CD14-positive monocyte (primary cell): ENCODE results near the gene BHLHE41. TPM values are rescaled to one million over a fixed set of nuclear protein-coding genes. Genes with fewer than 3 reads are reported as not detected.
A peak's percentile ranks its signal among the peaks of the same experiment; 100 is the strongest.

ENCODE experiments used
- DNase-seq, 3 donors: peaks; one replicate each; pipeline ENCODE4 v3.0.0-alpha.2; 2011 to 2022
- H2AFZ ChIP-seq: 2 replicates; pipeline ENCODE4 v1.6.0; 2012; ENCODE audit warnings: mild to moderate bottlenecking, low read depth, low read length, inconsistent platforms; ENCODE audit not compliant: insufficient read depth, poor library complexity, severe bottlenecking
- H3K27ac ChIP-seq, 2 donors: 1 replicate in 1 of 2; 2 replicates in 1 of 2; pipeline ENCODE4 v1.5.1; 2012 to 2013; ENCODE audit warnings: low read length in 2 of 2, control low read depth in 1 of 2, inconsistent platforms in 1 of 2, low read depth in 1 of 2, mild to moderate bottlenecking in 1 of 2
- H3K27me3 ChIP-seq, 2 donors: one replicate each; pipeline versions ENCODE4 v1.6.0 to v1.6.1; 2011 to 2013; ENCODE audit warnings: low read length in 2 of 2; ENCODE audit not compliant: control insufficient read depth in 2 of 2, insufficient read depth in 2 of 2
- H3K36me3 ChIP-seq, 2 donors: replicated peaks in 1 of 2; 1 replicate in 1 of 2; 2 replicates in 1 of 2; pipeline versions ENCODE4 v1.5.1 to v1.6.1; 2012 to 2013; ENCODE audit warnings: low read length in 2 of 2, control low read depth in 1 of 2, inconsistent platforms in 1 of 2, mild to moderate bottlenecking in 1 of 2; ENCODE audit not compliant: insufficient read depth in 2 of 2, control insufficient read depth in 1 of 2
- H3K4me1 ChIP-seq, 2 donors: 1 replicate in 1 of 2; 2 replicates in 1 of 2; pipeline versions ENCODE4 v1.5.1 to v1.6.1; 2012 to 2013; ENCODE audit warnings: low read length in 2 of 2, control low read depth in 1 of 2, inconsistent platforms in 1 of 2, mild to moderate bottlenecking in 1 of 2, moderate library complexity in 1 of 2; ENCODE audit not compliant: insufficient read depth in 2 of 2, control insufficient read depth in 1 of 2
- H3K4me2 ChIP-seq: replicated peaks from 2 replicates; pipeline ENCODE3; 2012; ENCODE audit warnings: low read length, moderate library complexity, mild to moderate bottlenecking; ENCODE audit not compliant: poor library complexity, severe bottlenecking; ENCODE audit errors: extremely low read depth
- H3K4me3 ChIP-seq, 3 experiments: fragments of 200-600 bp in 1 of 3; sonication (generic) in 1 of 3; replicated peaks in 1 of 3; 1 replicate in 2 of 3; 2 replicates in 1 of 3; pipeline ENCODE4 v1.5.1; 2011 to 2013; ENCODE audit warnings: low read length in 3 of 3, mild to moderate bottlenecking in 3 of 3, control low read depth in 2 of 3, low read depth in 2 of 3, inconsistent platforms in 1 of 3, moderate library complexity in 1 of 3
- H3K79me2 ChIP-seq: 2 replicates; pipeline ENCODE4 v1.6.0; 2012; ENCODE audit warnings: mild to moderate bottlenecking, control low read depth, inconsistent platforms, low read length, moderate library complexity; ENCODE audit not compliant: insufficient read depth
- H3K9ac ChIP-seq: 2 replicates; pipeline ENCODE4 v1.6.0; 2017; ENCODE audit warnings: low read length, mild to moderate bottlenecking; ENCODE audit not compliant: insufficient read depth, poor library complexity, severe bottlenecking
- H3K9me3 ChIP-seq, 2 donors: replicated peaks in 1 of 2; 1 replicate in 1 of 2; 2 replicates in 1 of 2; pipeline versions ENCODE4 v1.5.1 to v1.6.1; 2012 to 2013; ENCODE audit warnings: low read length in 2 of 2, control low read depth in 1 of 2; ENCODE audit not compliant: control insufficient read depth in 1 of 2, insufficient read depth in 1 of 2
- H4K20me1 ChIP-seq: 2 replicates; pipeline ENCODE4 v1.6.0; 2012; ENCODE audit warnings: mild to moderate bottlenecking, low read length, control low read depth, moderate library complexity; ENCODE audit not compliant: insufficient read depth
- H3K27ac Mint-ChIP-seq, 7 donors: one replicate each; pipeline ENCODE4 v1.8.0; 2020; ENCODE audit warnings: mild to moderate bottlenecking in 7 of 7, mixed read lengths in 7 of 7, moderate library complexity in 6 of 7, inconsistent platforms in 2 of 7
- H3K27me3 Mint-ChIP-seq, 3 donors: one replicate each; pipeline ENCODE4 v1.8.0; 2021 to 2022; ENCODE audit warnings: low read depth in 3 of 3, mild to moderate bottlenecking in 3 of 3, mixed read lengths in 3 of 3, moderate library complexity in 3 of 3, inconsistent platforms in 1 of 3
- H3K36me3 Mint-ChIP-seq, 2 donors: one replicate each; pipeline ENCODE4 v1.8.0; 2020; ENCODE audit warnings: mixed read lengths in 2 of 2, inconsistent platforms in 1 of 2, mild to moderate bottlenecking in 1 of 2
- H3K4me1 Mint-ChIP-seq: one replicate; pipeline ENCODE4 v1.8.0; 2020; ENCODE audit warnings: mild to moderate bottlenecking, mixed read lengths
- H3K4me3 Mint-ChIP-seq, 2 donors: one replicate each; pipeline ENCODE4 v1.8.0; 2020; ENCODE audit warnings: mild to moderate bottlenecking in 2 of 2, mixed read lengths in 2 of 2, moderate library complexity in 1 of 2
- H3K9me3 Mint-ChIP-seq, 7 donors: one replicate each; pipeline ENCODE4 v1.8.0; 2020 to 2022; ENCODE audit warnings: mixed read lengths in 7 of 7, mild to moderate bottlenecking in 6 of 7, moderate library complexity in 6 of 7, inconsistent platforms in 2 of 7
- WGBS: methylation state at CpG from one replicate; pipeline ENCODE4 v1.1.5; 2013; ENCODE audit warnings: missing lambda C conversion rate; ENCODE audit not compliant: insufficient coverage; 5-methylcytosine and 5-hydroxymethylcytosine counted together
- intact Hi-C, 2 donors: fragments of 100-400 bp; cut with micrococcal nuclease; formaldehyde crosslinking; loops; one replicate each; pipeline versions ENCODE4 v1.15.0 to v1.15.1; 2023
- polyA plus RNA-seq, 3 donors: library from polyadenylated mRNA; depleted of rRNA in 1 of 3; unstranded in 2 of 3; stranded (reverse) in 1 of 3; fragments of 300-500 nt in 2 of 3; fragments of >200 nt in 1 of 3; fragmentation: Illumina TruSeq in 2 of 3; gene quantifications; 1 replicate in 2 of 3; 2 replicates in 1 of 3; pipeline ENCODE4 v1.2.3, GENCODE V29; 2012 to 2021
- TF ChIP-seq, protein P1 (sequence below): fragments of 200-600 bp; IDR thresholded peaks from one replicate; pipeline ENCODE4 v1.8.0; 2022; ENCODE audit warnings: antibody characterized with exemption, mild to moderate bottlenecking

BHLHE41 gene
- polyA plus RNA-seq, 3 donors, result 0.03 TPM; not detected in 2

DNA sequence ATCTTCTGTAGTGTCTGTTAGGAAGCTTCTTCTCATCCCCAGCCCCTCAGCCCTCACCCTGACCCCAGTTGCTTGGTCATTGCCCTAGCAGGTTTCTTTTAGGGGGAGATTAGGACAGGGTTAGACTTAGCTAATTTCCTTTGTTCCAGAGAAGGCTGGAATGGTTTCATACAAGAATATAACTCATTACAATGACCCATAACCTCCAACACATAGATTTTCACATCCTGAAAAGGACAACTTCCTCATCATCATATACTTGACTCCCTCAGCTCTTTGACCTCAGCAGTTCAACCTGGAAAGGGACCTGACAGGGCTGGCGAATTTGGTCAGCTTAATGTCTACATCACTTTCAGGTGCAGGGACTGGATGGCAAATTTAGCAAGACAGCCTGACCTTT lies 8.0 kb upstream of the BHLHE41 start:
- 63% methylated on average over 1 of the region's 1 CpG for WGBS
- Histone ChIP-seq H3K9me3 (no peaks in the 10 kb centered on the region), H3K27ac (no peak overlapping the region), H3K79me2 (no peaks in the 10 kb centered on the region), H3K27me3 (peaks cover 15 to 17% of the 10 kb centered on the region in 2 donors), H3K9ac (no peak overlapping the region), H2AFZ (no peak overlapping the region), H3K4me2 (no peak overlapping the region), H3K4me3 (no peak overlapping the region), H4K20me1 (no peaks in the 10 kb centered on the region), H3K36me3 (no peaks in the 10 kb centered on the region), H3K4me1 (peaks cover 9 to 13% of the 10 kb centered on the region in 2 donors)
- H3K4me3 Mint-ChIP-seq, result peak overlapping the region in 1 of 2 donors; percentile 2
- H3K9me3 Mint-ChIP-seq, result peaks cover 0 to under 1% (median 0%) of the 10 kb centered on the region in 7 donors
- H3K4me1 Mint-ChIP-seq, result peaks cover 15% of the 10 kb centered on the region
- H3K27ac Mint-ChIP-seq, result no peak overlapping the region
- no peaks in the 10 kb centered on the region for H3K36me3 Mint-ChIP-seq
- H3K27me3 Mint-ChIP-seq, result peaks cover 16 to 18% (median 17%) of the 10 kb centered on the region in 3 donors
- DNase-seq, result no peak
- intact Hi-C loops, result no loop called here
- TF ChIP-seq, protein P1, sequence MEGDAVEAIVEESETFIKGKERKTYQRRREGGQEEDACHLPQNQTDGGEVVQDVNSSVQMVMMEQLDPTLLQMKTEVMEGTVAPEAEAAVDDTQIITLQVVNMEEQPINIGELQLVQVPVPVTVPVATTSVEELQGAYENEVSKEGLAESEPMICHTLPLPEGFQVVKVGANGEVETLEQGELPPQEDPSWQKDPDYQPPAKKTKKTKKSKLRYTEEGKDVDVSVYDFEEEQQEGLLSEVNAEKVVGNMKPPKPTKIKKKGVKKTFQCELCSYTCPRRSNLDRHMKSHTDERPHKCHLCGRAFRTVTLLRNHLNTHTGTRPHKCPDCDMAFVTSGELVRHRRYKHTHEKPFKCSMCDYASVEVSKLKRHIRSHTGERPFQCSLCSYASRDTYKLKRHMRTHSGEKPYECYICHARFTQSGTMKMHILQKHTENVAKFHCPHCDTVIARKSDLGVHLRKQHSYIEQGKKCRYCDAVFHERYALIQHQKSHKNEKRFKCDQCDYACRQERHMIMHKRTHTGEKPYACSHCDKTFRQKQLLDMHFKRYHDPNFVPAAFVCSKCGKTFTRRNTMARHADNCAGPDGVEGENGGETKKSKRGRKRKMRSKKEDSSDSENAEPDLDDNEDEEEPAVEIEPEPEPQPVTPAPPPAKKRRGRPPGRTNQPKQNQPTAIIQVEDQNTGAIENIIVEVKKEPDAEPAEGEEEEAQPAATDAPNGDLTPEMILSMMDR, result no peak

DNA sequence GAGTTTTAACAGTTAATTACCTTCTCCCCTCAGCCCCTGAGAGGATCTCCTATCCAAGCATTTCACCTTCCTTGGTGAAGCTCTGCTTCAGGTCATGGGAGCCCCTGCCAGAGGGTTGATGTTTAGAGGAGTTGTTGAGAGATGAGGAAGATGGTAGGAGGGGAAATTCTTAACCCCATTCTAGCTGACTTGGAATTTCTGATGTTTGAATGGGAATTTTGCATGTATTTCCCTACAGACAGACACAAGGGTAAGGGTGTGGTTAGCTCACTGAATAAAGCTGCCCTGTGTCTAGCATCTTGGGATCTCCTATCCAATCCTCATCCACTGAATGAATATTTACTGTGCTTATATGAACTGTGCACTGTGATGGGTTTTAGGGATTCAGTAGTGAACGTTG lies 7.1 kb upstream of the BHLHE41 start:
- H4K20me1 ChIP-seq, result no peaks in the 10 kb centered on the region
- TF ChIP-seq, protein P1, result no peak
- WGBS, result no CpG with 5 or more reads among the region's 1 CpG
- peaks cover 24 to 26% of the 10 kb centered on the region in 2 donors for H3K27me3 ChIP-seq
- H3K36me3 Mint-ChIP-seq, result peaks cover 3 to 6% of the 10 kb centered on the region in 2 donors
- H3K4me3 ChIP-seq, result no peak overlapping the region
- intact Hi-C loops, result no loop called here
- H3K79me2 ChIP-seq, result no peaks in the 10 kb centered on the region
- peaks cover 25 to 27% (median 26%) of the 10 kb centered on the region in 3 donors for H3K27me3 Mint-ChIP-seq
- H3K4me1 Mint-ChIP-seq, result peaks cover 17% of the 10 kb centered on the region
- H3K4me3 Mint-ChIP-seq, result no peak overlapping the region
- peaks cover 11 to 14% of the 10 kb centered on the region in 2 donors for H3K4me1 ChIP-seq
- no peak overlapping the region for H3K27ac ChIP-seq
- H3K9me3 Mint-ChIP-seq, result peaks cover 0 to 4% (median 0%) of the 10 kb centered on the region in 7 donors
- H3K4me2 ChIP-seq, result no peak overlapping the region
- no peaks in the 10 kb centered on the region for H3K36me3 ChIP-seq
- H2AFZ ChIP-seq, result no peak overlapping the region
- DNase-seq, result no peak
- H3K9me3 ChIP-seq, result no peaks in the 10 kb centered on the region
- no peak overlapping the region for H3K27ac Mint-ChIP-seq
- no peak overlapping the region for H3K9ac ChIP-seq
